Right cardiac atrium (tissue), 5 donors: Measurements from ENCODE around the gene AGRN. TPM values are rescaled to one million over a fixed set of nuclear protein-coding genes. Genes with fewer than 3 reads are reported as not detected.
A peak's percentile ranks its signal among the peaks of the same experiment; 100 is the strongest.

Experiments used
- ATAC-seq, 2 donors: fragments of 200-7000 bp; cut with Tn5 transposase; one replicate each; pipeline versions ENCODE4 v1.8.0 to v1.9.1; 2020; ENCODE audit warnings: moderate library complexity in 2 of 2, mild to moderate bottlenecking in 1 of 2
- DNase-seq, 3 donors: peaks; one replicate each; pipeline ENCODE4 v3.0.0-alpha.2; 2020
- H3K27ac ChIP-seq: one replicate; pipeline ENCODE4 v1.5.1; 2013; ENCODE audit warnings: mild to moderate bottlenecking, low read length, control low read depth, moderate library complexity
- H3K27me3 ChIP-seq: one replicate; pipeline ENCODE4 v1.6.1; 2013; ENCODE audit not compliant: control insufficient read depth, insufficient read depth
- H3K4me1 ChIP-seq: one replicate; pipeline ENCODE4 v1.6.1; 2013; ENCODE audit warnings: low read length; ENCODE audit not compliant: control insufficient read depth, insufficient read depth
- H3K4me3 ChIP-seq: one replicate; pipeline ENCODE4 v1.5.1; 2013; ENCODE audit warnings: low read length, control low read depth
- H3K9me3 ChIP-seq: one replicate; pipeline ENCODE4 v1.6.1; 2013; ENCODE audit warnings: low read length; ENCODE audit not compliant: control insufficient read depth
- WGBS: extraction: QIAGEN DNeasy Blood & Tissue Kit; methylation state at CpG from one replicate; pipeline ENCODE4 v1.1.7; 2013; 5-methylcytosine and 5-hydroxymethylcytosine counted together
- intact Hi-C, 4 donors: fragments of 100-400 bp; cut with DNase I; formaldehyde crosslinking; loops; one replicate each; pipeline versions ENCODE4 v1.11.0 to v1.14.0; 2022 to 2023
- long read RNA-seq, 4 donors: library from polyadenylated mRNA; unstranded; transcript quantifications; one replicate each; pipeline ENCODE4 v2.0.0, GENCODE V29; 2020 to 2021
- polyA plus RNA-seq: library from polyadenylated mRNA; stranded (reverse); fragments of 200-250 nt; gene quantifications from one replicate; pipeline ENCODE4 v1.2.3, GENCODE V29; 2013
- total RNA-seq, 4 donors: library from RNA; stranded (reverse); fragmentation: NEBNext Ultra II Directional; extraction: Animal tissue kit (Norgen Biotek cat#: 25700); gene quantifications; one replicate each; pipeline ENCODE4 v1.2.1, GENCODE V29; 2021
- donor health status: healthy with polysubstance abuse.
- donor health status: DM: no; HTN: yes; CAD: no.
- donor health status: DM: no; HTN: no; CAD: no.
- donor health status: DM: no; HTN: yes; CAD: no; lungs with severe emphysema.
- donor health status: DM: yes; HTN: yes; CAD: no.

The AGRN gene
- 10 to 100 TPM; 17.1 to 26.4 (median 21.4) TPM for total RNA-seq
- 12.0 TPM for polyA plus RNA-seq
- long read RNA-seq, donor 1, partial matches to known transcripts = 24 of 32 reads
- long read RNA-seq, donor 1, other reads (novel, unspliced or antisense) = 7 of 32 reads
- long read RNA-seq, donor 2, partial matches to known transcripts = 11 of 15 reads
- long read RNA-seq, donor 2, other reads (novel, unspliced or antisense) = 4 of 15 reads
- long read RNA-seq, donor 3, partial matches to known transcripts = 13 of 17 reads
- long read RNA-seq, donor 3, other reads (novel, unspliced or antisense) = 3 of 17 reads
- long read RNA-seq, donor 4, partial matches to known transcripts = 21 of 28 reads
- long read RNA-seq, donor 4, other reads (novel, unspliced or antisense) = 6 of 28 reads

- peak; percentile 12 to 37 for ATAC-seq
- peak in 2 of 3 donors; percentile 80 to 84 for DNase-seq
- Histone ChIP-seq H3K4me1 (no peaks in the 10 kb centered on the region), H3K9me3 (no peaks in the 10 kb centered on the region), H3K27me3 (no peaks in the 10 kb centered on the region), H3K27ac (peak within 1 kb of the TSS; percentile 79), H3K4me3 (peak within 1 kb of the TSS; percentile 93)
- 0% methylated on average over 53 of the region's 58 CpGs for WGBS
- intact Hi-C loops = no loop called here
Observed at GRCh38 chr1:1020000-1020404, at the start of gene AGRN. Gene AGRN (plus strand): TSS chr1:1020120. CDS start chr1:1020173, 53 bp downstream.

GRCh38 chr1:970242-970972, 49.5 kb upstream of the AGRN start:
- no peaks in the 10 kb centered on the region for H3K9me3 ChIP-seq
- H3K27ac ChIP-seq = no peak overlapping the region
- WGBS = 16% methylated on average over 33 of the region's 33 CpGs
- no peaks in the 10 kb centered on the region for H3K4me1 ChIP-seq
- intact Hi-C loops = no loop called here
- DNase-seq = peak in 1 of 3 donors; percentile 52
- no peaks in the 10 kb centered on the region for H3K27me3 ChIP-seq
- ATAC-seq = no peak
- H3K4me3 ChIP-seq = no peak overlapping the region

GRCh38 chr1:970973-971730, 48.8 kb upstream of the AGRN start:
- Histone ChIP-seq H3K9me3 (no peaks in the 10 kb centered on the region), H3K4me1 (no peaks in the 10 kb centered on the region), H3K27me3 (no peaks in the 10 kb centered on the region), H3K4me3 (no peak overlapping the region), H3K27ac (no peak overlapping the region)
- intact Hi-C loops = no loop called here
- peak in 1 of 3 donors; percentile 53 for DNase-seq
- ATAC-seq = peak in 1 of 2 donors; percentile 0
- WGBS = 37% methylated on average over 42 of the region's 42 CpGs

GRCh38 chr1:971751-972506, 48.0 kb upstream of the AGRN start:
- intact Hi-C loops = no loop called here
- H3K4me3 ChIP-seq = no peak overlapping the region
- DNase-seq (peak in 1 of 3 donors; percentile 58), ATAC-seq (peak in 1 of 2 donors; percentile 0)
- H3K4me1 ChIP-seq = no peaks in the 10 kb centered on the region
- no peaks in the 10 kb centered on the region for H3K27me3 ChIP-seq
- no peaks in the 10 kb centered on the region for H3K9me3 ChIP-seq
- 78% methylated on average over 34 of the region's 34 CpGs for WGBS
- no peak overlapping the region for H3K27ac ChIP-seq

- Histone ChIP-seq H3K9me3 (no peaks in the 10 kb centered on the region), H3K27ac (no peak overlapping the region), H3K27me3 (no peaks in the 10 kb centered on the region), H3K4me3 (no peak overlapping the region), H3K4me1 (no peaks in the 10 kb centered on the region)
- peak; percentile 6 to 7 for ATAC-seq
- WGBS = 76% methylated on average over 28 of the region's 28 CpGs
- DNase-seq = peak in 2 of 3 donors; percentile 60 to 61
- intact Hi-C loops = no loop called here
Observed at GRCh38 chr1:972726-973458, 47.0 kb upstream of the AGRN start.

- Histone ChIP-seq H3K9me3 (no peaks in the 10 kb centered on the region), H3K27me3 (no peaks in the 10 kb centered on the region), H3K27ac (no peak overlapping the region), H3K4me3 (no peak overlapping the region), H3K4me1 (no peaks in the 10 kb centered on the region)
- DNase-seq (peak in 1 of 3 donors; percentile 57), ATAC-seq (peak; percentile 2 to 5)
- WGBS = 78% methylated on average over 28 of the region's 28 CpGs
- intact Hi-C loops = no loop called here
Observed at GRCh38 chr1:973459-974292, 46.2 kb upstream of the AGRN start.

GRCh38 chr1:974293-974640, 45.7 kb upstream of the AGRN start:
- no peak overlapping the region for H3K4me3 ChIP-seq
- no peaks in the 10 kb centered on the region for H3K4me1 ChIP-seq
- 85% methylated on average over 11 of the region's 11 CpGs for WGBS
- H3K27ac ChIP-seq = no peak overlapping the region
- H3K9me3 ChIP-seq = no peaks in the 10 kb centered on the region
- DNase-seq = peak in 1 of 3 donors; percentile 44
- intact Hi-C loops = no loop called here
- no peak for ATAC-seq
- H3K27me3 ChIP-seq = no peaks in the 10 kb centered on the region

GRCh38 chr1:974687-975328, 45.1 kb upstream of the AGRN start:
- peak in 1 of 3 donors; percentile 62 for DNase-seq
- H3K4me3 ChIP-seq = no peak overlapping the region
- no peaks in the 10 kb centered on the region for H3K4me1 ChIP-seq
- 63% methylated on average over 17 of the region's 17 CpGs for WGBS
- intact Hi-C loops = no loop called here
- H3K9me3 ChIP-seq = no peaks in the 10 kb centered on the region
- H3K27ac ChIP-seq = no peak overlapping the region
- no peak for ATAC-seq
- no peaks in the 10 kb centered on the region for H3K27me3 ChIP-seq

GRCh38 chr1:975365-975764, 44.6 kb upstream of the AGRN start:
- intact Hi-C loops = no loop called here
- Histone ChIP-seq H3K27me3 (no peaks in the 10 kb centered on the region), H3K9me3 (no peaks in the 10 kb centered on the region), H3K4me3 (no peak overlapping the region), H3K4me1 (no peaks in the 10 kb centered on the region), H3K27ac (no peak overlapping the region)
- ATAC-seq (no peak), DNase-seq (peak in 1 of 3 donors; percentile 57)
- 81% methylated on average over 9 of the region's 9 CpGs for WGBS
